SKM-1 treated with dmso at 0.1 percent for 144 hours (cell line): ENCODE results near the gene VPS33B.
"Not testable (repeated sequence)": the region's sequence is repeated elsewhere in the genome, so short reads cannot be mapped to it uniquely, and the experiment has no call there.

Experiments
- DNase-seq: peaks from one replicate; lab custom pipeline; 2025; ENCODE audit not compliant: unreplicated experiment; lab: John Stamatoyannopoulos, UW

The VPS33B gene

DNA sequence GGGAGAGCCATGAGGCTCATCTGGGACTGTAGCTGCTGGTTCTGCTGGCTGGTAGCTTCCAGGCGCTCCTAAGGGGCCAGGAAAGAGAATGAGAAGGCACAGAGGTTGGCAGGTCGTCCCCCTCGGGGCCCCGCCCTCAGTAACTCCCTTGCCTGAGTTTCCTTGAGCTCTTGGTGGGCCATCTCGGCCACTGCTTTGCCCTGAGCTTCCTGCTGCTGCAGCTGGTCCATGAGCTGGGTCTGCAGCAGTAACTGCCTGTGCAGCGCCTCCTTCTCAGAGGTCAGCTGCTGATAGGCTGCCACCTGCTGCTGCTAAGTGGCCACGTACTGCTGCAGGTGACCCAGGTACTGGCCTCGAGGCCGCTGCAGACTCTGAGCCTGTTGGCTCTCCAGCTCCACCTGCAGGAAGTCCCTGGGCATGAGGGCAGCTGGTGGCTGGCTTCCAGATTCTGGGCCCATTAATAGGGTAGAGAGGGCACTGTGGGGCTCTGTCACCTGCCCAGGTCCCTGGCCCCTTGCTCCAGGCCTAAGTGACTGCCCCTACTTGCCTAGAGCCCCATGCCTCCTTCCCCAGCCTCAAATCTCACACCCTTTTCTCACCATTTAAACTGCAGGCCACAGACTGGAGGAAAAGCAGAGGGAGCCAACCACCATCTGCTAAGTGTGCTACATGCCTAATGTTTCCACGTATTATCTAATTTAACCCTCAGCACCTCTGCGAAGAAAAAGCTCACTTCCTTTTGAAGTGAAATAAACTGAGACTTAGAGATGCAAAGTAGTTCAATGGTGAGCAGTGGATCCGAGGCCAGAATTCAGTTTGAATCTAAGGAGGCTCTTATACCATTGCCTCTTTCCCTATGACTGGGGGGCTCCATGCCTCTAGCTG, 10.8 kb upstream of the VPS33B start:
- DNase-seq, result peak; percentile 33

- DNase-seq, result no peak
Observed at GRCh38 chr15:91031796-91032195, 9.4 kb upstream of the VPS33B start.

GRCh38 chr15:91027677-91028076, 5.3 kb upstream of the VPS33B start:
- DNase-seq, result no peak

- DNase-seq, result no peak
Observed at GRCh38 chr15:91023720-91024119, 1.3 kb upstream of the VPS33B start.

DNA sequence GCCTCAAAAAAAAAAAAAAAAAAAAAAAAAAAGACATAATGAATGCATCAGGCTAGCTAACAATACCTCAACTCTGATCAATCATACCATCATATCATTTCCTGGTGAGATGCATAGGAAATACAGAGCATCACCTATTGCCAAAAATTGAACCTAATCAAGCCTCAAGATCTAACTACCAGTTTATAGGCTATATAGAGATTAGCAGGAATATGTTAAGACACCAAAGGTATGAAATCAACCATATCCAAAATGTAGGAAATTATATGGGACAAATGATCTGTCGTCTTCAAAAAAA, 387 bp upstream of the VPS33B start:
- no peak for DNase-seq

DNA sequence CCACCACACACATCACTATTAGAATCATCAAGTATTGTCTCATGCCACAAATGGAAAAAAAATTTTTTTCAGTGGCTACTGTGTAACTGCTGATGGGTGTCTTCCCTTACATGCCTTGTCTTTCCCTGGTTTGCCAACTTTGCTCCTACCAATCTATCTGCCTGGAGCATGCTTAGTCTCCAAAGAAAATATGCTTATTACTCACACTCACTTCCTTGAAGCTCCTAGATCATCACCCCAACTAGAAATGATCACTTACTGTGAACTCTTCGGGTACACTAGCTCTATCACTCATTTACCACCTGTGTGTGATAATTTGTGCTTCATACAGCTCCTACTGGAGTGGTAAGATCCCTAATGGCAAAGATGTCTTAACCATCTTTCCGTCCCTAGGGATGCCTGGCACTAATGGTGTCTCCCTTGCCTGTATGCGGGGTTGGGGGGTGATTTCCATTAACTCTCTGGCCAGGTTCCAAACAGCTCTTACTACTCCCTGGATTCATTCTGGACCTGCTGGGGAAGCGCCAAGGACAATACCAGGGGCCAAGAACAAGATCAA, 799 bp downstream of the VPS33B start:
- DNase-seq, result no peak

DNA sequence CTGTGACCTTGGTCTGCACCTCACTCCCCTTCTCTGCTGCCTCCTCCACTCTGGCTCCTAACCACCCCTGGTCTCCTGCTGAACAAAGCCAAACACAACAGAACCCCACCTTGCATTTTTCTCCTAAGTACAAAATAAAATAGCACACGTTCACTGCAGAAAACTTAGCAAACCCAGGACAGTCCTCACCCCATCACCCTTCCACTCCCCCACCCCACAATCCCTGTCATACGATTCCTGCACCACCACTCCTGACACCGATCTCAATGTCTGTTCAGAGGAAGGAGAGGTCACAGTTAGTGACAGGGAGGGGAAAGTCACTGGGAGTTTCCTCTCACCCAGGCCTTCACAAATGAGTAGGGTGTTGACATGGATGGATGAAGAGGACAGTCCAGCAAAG, 4.2 kb downstream of the VPS33B start:
- no peak for DNase-seq

- no peak for DNase-seq
Observed at GRCh38 chr15:91017716-91018115, 4.7 kb downstream of the VPS33B start.

- not testable (repeated sequence) for DNase-seq
Observed at GRCh38 chr15:91013701-91014100, 8.7 kb downstream of the VPS33B start.

- DNase-seq, result no peak
Observed at GRCh38 chr15:91007266-91007665, 15.1 kb downstream of the VPS33B start.

- no peak for DNase-seq
Observed at GRCh38 chr15:91001209-91001608, 21.2 kb downstream of the VPS33B start.

GRCh38 chr15:90998737-90999136, 23.7 kb downstream of the VPS33B start:
- no peak for DNase-seq

GRCh38 chr15:90994417-90995311, 27.7 kb downstream of the VPS33B start, which contains the start of gene PRC1:
Gene PRC1 (minus strand): TSS chr15:90994535. CDS start chr15:90994417, 118 bp downstream.
- peak; percentile 95 for DNase-seq

- DNase-seq, result no peak
Observed at GRCh38 chr15:90994059-90994416, 28.4 kb downstream of the VPS33B start.

- no peak for DNase-seq
Observed at GRCh38 chr15:90991587-90992285, 30.7 kb downstream of the VPS33B start.

DNA sequence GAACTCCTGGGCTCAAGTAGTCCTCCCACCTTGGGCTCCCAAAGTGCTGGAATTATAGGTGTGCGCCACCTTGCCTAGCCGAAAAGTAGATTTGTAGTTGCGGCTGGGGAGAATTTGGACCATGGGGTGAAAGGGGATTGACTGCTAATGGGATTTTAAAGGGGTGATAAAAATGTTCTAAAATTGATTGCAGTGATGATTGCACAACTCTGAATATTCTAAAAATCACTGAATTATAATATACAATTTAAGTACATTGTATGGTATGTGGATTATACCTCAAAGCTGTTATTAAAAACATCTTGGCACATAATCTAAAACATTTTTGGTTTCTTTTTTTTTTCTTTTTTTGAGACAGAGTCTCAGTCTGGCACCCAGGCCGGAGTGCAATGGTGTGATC, 31.9 kb downstream of the VPS33B start:
- no peak for DNase-seq

DNA sequence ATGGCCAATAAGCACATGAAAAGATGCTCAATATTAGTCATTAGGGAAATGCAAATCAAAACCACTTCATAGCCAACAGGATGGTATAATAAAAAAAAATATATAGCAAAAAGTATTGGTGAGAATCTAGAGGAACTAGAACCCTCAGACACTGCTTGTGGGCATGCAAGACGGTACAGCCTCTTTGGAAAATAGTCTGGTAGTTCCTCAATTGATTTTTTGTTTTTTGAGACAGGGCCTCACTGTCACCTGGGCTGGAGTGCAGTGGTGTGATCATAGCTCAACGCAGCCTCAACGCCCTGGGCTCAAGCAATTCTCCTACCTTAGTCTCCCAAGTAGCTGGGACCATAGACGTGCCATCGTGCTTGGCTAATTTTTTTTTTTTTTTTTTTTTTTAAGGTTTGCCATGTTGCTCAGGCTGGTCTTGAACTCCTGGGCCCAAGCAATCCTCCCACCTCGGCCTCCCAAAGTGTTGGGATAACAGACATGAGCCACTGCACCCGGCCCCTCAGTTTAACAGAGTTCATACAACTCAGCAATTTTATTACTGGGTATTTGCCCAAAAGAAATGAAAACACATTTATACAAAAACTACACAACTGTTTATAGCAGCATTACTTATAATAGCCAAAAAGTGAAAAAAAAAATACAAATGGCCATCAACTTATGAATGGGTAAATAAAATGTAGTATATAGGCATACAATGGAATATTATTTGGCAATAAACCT, 33.2 kb downstream of the VPS33B start:
- DNase-seq, result peak; percentile 10

GRCh38 chr15:90988296-90988695, 34.1 kb downstream of the VPS33B start:
- no peak for DNase-seq

DNA sequence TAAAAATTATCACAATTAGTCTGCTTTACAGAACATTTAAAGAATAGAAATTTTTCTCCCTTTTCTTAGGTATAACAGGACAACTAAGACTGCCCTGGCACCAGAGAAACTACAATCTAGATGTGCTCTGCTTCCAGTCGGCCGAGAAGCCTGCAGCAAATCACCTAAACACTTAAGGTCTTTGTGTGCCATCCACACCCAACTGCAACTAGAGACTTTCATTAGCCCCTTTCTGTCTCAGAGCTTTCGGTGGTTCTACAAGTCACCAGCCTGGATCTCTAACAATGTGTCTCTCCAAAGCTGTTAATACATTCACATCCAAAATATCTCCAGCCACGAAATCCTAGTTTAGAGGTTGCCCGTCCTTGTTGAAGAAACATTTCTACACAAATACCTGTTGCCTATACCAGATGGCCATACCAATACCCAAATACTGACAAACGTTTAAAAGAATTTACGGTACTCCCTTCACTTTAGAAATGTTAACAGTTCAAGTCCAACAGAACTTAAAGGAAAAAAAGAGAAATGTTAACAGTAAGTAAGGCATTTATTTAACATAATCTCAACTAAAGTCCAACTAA, 34.7 kb downstream of the VPS33B start:
- DNase-seq, result no peak
